ENCODE measurements around the gene PRX.

The PRX gene

GRCh38 chr19:40395956-40396355 is 17.2 kb downstream of the PRX start:
- Histone ChIP-seq H3K9ac (ENCODE audit: low read depth, low read length) (no peak overlapping the region), H3K27me3 (ENCODE audit: insufficient read depth, low read length, poor library complexity) (no peaks in the 10 kb centered on the region), H3K36me3 (ENCODE audit: insufficient read depth, low read length) (no peaks in the 10 kb centered on the region), H2AFZ (ENCODE audit: low read depth, low read length) (no peak overlapping the region), H3K79me2 (ENCODE audit: insufficient read depth, low read length) (no peaks in the 10 kb centered on the region), H3K4me2 (ENCODE audit: insufficient read depth, low read length) (no peak overlapping the region), H3K9me3 (ENCODE audit: insufficient read depth, low read length, severe bottlenecking) (no peaks in the 10 kb centered on the region), H3K27ac (ENCODE audit: low read length) (no peak overlapping the region), H4K20me1 (ENCODE audit: insufficient read depth, low read length) (no peaks in the 10 kb centered on the region), H3K4me3 (ENCODE audit: low read depth in 1 of 2, low read length in 2 of 2) (no peak overlapping the region), H3K4me1 (ENCODE audit: insufficient read depth, low read length) (no peaks in the 10 kb centered on the region)
- TF ChIP-seq EZH2 (IDR thresholded peaks at IDR 0.05; ENCODE audit: borderline replicate concordance, low read depth, low read length, severe bottlenecking) (no peak), CTCF (IDR thresholded peaks at IDR 0.05; ENCODE audit: borderline replicate concordance, extremely low read depth, low read length, poor library complexity, severe bottlenecking) (no peak)
- DNase-seq = no peak
- ATAC-seq (ENCODE audit: insufficient read depth, low read depth) = no peak

- no peaks in the 10 kb centered on the region for H3K36me3 ChIP-seq (ENCODE audit: insufficient read depth, low read length)
- H3K4me1 ChIP-seq (ENCODE audit: insufficient read depth, low read length) = no peaks in the 10 kb centered on the region
- no peak overlapping the region for H3K4me2 ChIP-seq (ENCODE audit: insufficient read depth, low read length)
- no peaks in the 10 kb centered on the region for H4K20me1 ChIP-seq (ENCODE audit: insufficient read depth, low read length)
- TF ChIP-seq EZH2 (IDR thresholded peaks at IDR 0.05; ENCODE audit: borderline replicate concordance, low read depth, low read length, severe bottlenecking) (no peak), CTCF (IDR thresholded peaks at IDR 0.05; ENCODE audit: borderline replicate concordance, extremely low read depth, low read length, poor library complexity, severe bottlenecking) (no peak)
- DNase-seq (no peak), ATAC-seq (ENCODE audit: insufficient read depth, low read depth) (no peak)
- H2AFZ ChIP-seq (ENCODE audit: low read depth, low read length) = no peak overlapping the region
- no peak overlapping the region for H3K27ac ChIP-seq (ENCODE audit: low read length)
- H3K27me3 ChIP-seq (ENCODE audit: insufficient read depth, low read length, poor library complexity) = no peaks in the 10 kb centered on the region
- no peaks in the 10 kb centered on the region for H3K79me2 ChIP-seq (ENCODE audit: insufficient read depth, low read length)
- H3K4me3 ChIP-seq (ENCODE audit: low read depth in 1 of 2, low read length in 2 of 2) = no peak overlapping the region
- H3K9ac ChIP-seq (ENCODE audit: low read depth, low read length) = no peak overlapping the region
- no peaks in the 10 kb centered on the region for H3K9me3 ChIP-seq (ENCODE audit: insufficient read depth, low read length, severe bottlenecking)
These were observed 18.4 kb downstream of the PRX start for GRCh38 chr19:40394816-40395210.

GRCh38 chr19:40393894-40394815 is 19.0 kb downstream of the PRX start:
- no peak for TF ChIP-seq EZH2 (IDR thresholded peaks at IDR 0.05; ENCODE audit: borderline replicate concordance, low read depth, low read length, severe bottlenecking)
- no peak for TF ChIP-seq CTCF (IDR thresholded peaks at IDR 0.05; ENCODE audit: borderline replicate concordance, extremely low read depth, low read length, poor library complexity, severe bottlenecking)
- H3K27ac ChIP-seq (ENCODE audit: low read length) = no peak overlapping the region
- no peaks in the 10 kb centered on the region for H3K27me3 ChIP-seq (ENCODE audit: insufficient read depth, low read length, poor library complexity)
- ATAC-seq (ENCODE audit: insufficient read depth, low read depth) (no peak), DNase-seq (no peak)
- H3K36me3 ChIP-seq (ENCODE audit: insufficient read depth, low read length) = no peaks in the 10 kb centered on the region
- H3K9me3 ChIP-seq (ENCODE audit: insufficient read depth, low read length, severe bottlenecking) = no peaks in the 10 kb centered on the region
- H2AFZ ChIP-seq (ENCODE audit: low read depth, low read length) = no peak overlapping the region
- no peak overlapping the region for H3K4me3 ChIP-seq (ENCODE audit: low read depth in 1 of 2, low read length in 2 of 2)
- no peaks in the 10 kb centered on the region for H3K4me1 ChIP-seq (ENCODE audit: insufficient read depth, low read length)
- no peak overlapping the region for H3K9ac ChIP-seq (ENCODE audit: low read depth, low read length)
- H3K79me2 ChIP-seq (ENCODE audit: insufficient read depth, low read length) = no peaks in the 10 kb centered on the region
- no peaks in the 10 kb centered on the region for H4K20me1 ChIP-seq (ENCODE audit: insufficient read depth, low read length)
- no peak overlapping the region for H3K4me2 ChIP-seq (ENCODE audit: insufficient read depth, low read length)
